A673 (cell line): ENCODE results near the gene BRCA1.

ENCODE experiments used
- CTCF ChIP-seq: fragments of 300-800, 200-600 bp; sonication (generic); conservative IDR thresholded peaks from 2 replicates; pipeline ENCODE4 v1.5.1; 2017; ENCODE audit warnings: low read depth, mild to moderate bottlenecking, antibody characterized with exemption, low read length, moderate library complexity, mixed read lengths
- EZH2 ChIP-seq: fragments of 200-600 bp; sonication (generic); IDR thresholded peaks from 2 replicates; pipeline ENCODE4 v1.6.1; 2017; ENCODE audit warnings: borderline replicate concordance, low read depth, mild to moderate bottlenecking, mixed read lengths, antibody characterized with exemption, low read length; ENCODE audit not compliant: poor library complexity, severe bottlenecking

- TF ChIP-seq CTCF (no peak), EZH2 (no peak)
These were observed 44.5 kb upstream of the BRCA1 start for GRCh38 chr17:43169561-43170139.
